Esophagus squamous epithelium (tissue), 5 donors: ENCODE data around the gene TIGAR. TPM values are rescaled to one million over a fixed set of nuclear protein-coding genes. Genes with fewer than 3 reads are reported as not detected.

Experiments used
- DNase-seq: peaks from one replicate; lab custom pipeline; 2025; lab: John Stamatoyannopoulos, UW
- H3K27ac ChIP-seq, 4 donors: fragments of 200-600 bp; sonication (generic); one replicate each; pipeline ENCODE4 v1.5.1; 2016 to 2019; ENCODE audit warnings: mild to moderate bottlenecking in 1 of 4
- H3K27me3 ChIP-seq, 4 donors: fragments of 200-600 bp; sonication (generic); 1 replicate in 3 of 4; 2 replicates in 1 of 4; pipeline versions ENCODE4 v1.5.1 to v1.6.0; 2017 to 2021; ENCODE audit warnings: antibody characterized with exemption in 1 of 4
- H3K36me3 ChIP-seq, 3 donors: fragments of 200-600 bp; sonication (generic); one replicate each; pipeline ENCODE4 v1.5.1; 2016 to 2019
- H3K4me1 ChIP-seq, 3 donors: fragments of 200-600 bp; sonication (generic); one replicate each; pipeline ENCODE4 v1.5.1; 2017 to 2019
- H3K4me3 ChIP-seq, 4 donors: fragments of 200-600 bp; sonication (generic); 1 replicate in 3 of 4; 2 replicates in 1 of 4; pipeline ENCODE4 v1.5.1; 2016 to 2019; ENCODE audit warnings: mild to moderate bottlenecking in 2 of 4, moderate library complexity in 1 of 4
- H3K9me3 ChIP-seq, 3 donors: fragments of 200-600 bp; sonication (generic); one replicate each; pipeline ENCODE4 v1.5.1; 2016 to 2019
- POLR2A ChIP-seq, 4 donors: fragments of 450-650 bp; IDR thresholded peaks; one replicate each; pipeline ENCODE4 v1.6.1; 2017; ENCODE audit warnings: antibody characterized with exemption in 4 of 4, mild to moderate bottlenecking in 4 of 4, moderate library complexity in 3 of 4
- WGBS, 2 donors: methylation state at CpG; one replicate each; pipeline ENCODE4 v1.1.5; 2018; 5-methylcytosine and 5-hydroxymethylcytosine counted together
- intact Hi-C: fragments of 100-400 bp; cut with DNase I; formaldehyde crosslinking; loops from one replicate; pipeline ENCODE4 v1.15.0; 2022
- total RNA-seq, 4 donors: library from RNA; depleted of rRNA; stranded (reverse); fragments of >200 nt; gene quantifications; one replicate each; pipeline ENCODE4 v1.1.0, GENCODE V29; 2016
- TF ChIP-seq, protein P1 (sequence below), 6 experiments: fragments of 450-650 bp in 4 of 6; fragments of 200-600 bp in 2 of 6; sonication (generic) in 2 of 6; IDR thresholded peaks; one replicate each; pipeline ENCODE4 v1.5.1; 2016 to 2019; ENCODE audit warnings: antibody characterized with exemption in 6 of 6, mild to moderate bottlenecking in 4 of 6, moderate library complexity in 4 of 6
- donor health status: DM: yes; HTN: yes; CAD: no.

TIGAR gene
- total RNA-seq, 4 donors from 2014 or later: 5.1 to 8.1 (median 5.9) TPM

DNA sequence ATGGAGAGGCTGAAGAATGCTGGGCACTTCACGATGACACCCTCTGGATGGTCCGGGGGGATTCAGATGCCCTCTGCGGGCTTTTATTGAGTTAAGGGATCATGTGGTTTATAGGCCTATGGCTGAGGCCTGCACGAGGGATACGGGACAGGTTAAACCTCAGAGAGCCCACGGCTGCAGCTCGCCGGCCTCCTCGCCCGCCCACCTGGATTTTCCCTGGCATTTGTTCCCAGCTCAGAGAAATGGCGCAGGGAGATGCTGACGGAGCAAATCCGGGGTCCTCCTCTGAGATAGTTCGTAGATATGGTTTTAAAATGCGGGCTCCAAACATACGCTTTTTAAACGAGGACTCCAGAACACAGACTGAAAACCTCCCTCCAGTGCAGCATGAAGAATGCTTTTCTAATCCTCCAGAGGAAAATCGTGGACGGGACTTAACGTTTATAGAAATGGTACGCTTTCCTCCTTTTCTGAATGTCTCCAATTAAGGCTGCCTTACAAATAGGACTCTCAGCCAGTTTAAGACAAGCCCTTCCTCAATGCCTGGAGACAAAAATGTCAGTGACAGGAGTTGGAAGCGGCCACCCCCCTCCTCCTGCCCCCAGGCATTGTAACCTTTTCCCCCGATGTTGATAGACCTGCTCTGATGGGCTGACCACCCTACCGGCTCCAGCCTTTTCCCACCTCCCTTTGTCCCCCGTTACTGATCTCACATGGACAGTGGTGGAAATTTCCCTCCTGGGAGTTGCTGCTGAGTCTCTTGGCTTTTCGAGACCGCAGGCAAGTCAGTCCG, 30.8 kb upstream of the TIGAR start:
- intact Hi-C loops: no loop called here
- no peak for DNase-seq
- Histone ChIP-seq H3K27ac (peak overlapping the region; percentile 54 to 80 (median 75)), H3K9me3 (no peaks in the 10 kb centered on the region), H3K36me3 (peaks cover 0 to 64% (median 16%) of the 10 kb centered on the region in 3 donors), H3K27me3 (no peaks in the 10 kb centered on the region), H3K4me1 (peaks cover 5 to 79% (median 34%) of the 10 kb centered on the region in 3 donors), H3K4me3 (no peak overlapping the region)
- TF ChIP-seq POLR2A (IDR thresholded peaks at IDR 0.05): no peak
- WGBS, 2 donors: 78 to 83% methylated on average over 25 to 27 of the region's 28 CpGs

DNA sequence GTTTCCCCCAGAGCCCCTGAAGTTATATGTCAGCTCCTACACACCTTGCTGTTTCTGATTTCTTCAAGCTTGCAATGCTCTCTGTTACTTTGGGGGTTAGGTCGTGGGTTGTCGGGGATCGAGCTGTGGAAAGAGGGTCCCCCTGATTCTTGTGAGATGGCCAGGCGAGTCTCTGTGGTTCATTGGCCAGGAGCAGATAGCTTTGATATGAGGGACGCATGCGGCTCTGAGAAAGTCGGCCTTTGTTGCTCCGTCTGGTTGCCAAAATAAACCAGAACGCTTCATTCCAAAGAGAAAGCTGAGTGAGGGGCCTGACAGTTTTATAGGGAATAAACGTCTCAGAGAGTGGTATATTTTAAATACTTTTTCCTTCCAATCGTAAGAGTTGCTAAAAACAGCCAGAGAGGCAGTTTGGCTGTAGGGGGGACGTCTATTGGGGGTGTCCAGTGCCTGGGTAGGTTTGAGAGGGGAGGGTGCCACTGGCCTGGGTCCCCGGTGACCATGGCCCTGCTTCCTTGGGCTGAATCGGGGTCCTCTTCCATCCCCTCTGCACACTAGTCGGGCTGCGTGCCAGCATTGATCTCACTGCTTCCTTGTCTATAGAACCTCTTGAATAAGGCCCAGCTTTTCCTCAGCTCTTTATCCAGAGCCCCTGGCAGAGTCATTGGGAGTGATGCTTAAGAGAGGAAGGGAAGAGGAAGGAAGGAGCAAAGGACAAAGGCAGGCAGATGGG, 28.5 kb upstream of the TIGAR start:
- Histone ChIP-seq H3K36me3 (peaks cover 0 to 61% (median 16%) of the 10 kb centered on the region in 3 donors), H3K9me3 (no peaks in the 10 kb centered on the region), H3K27ac (peak overlapping the region; percentile 24 to 61 (median 48)), H3K27me3 (no peaks in the 10 kb centered on the region), H3K4me1 (peaks cover 2 to 64% (median 23%) of the 10 kb centered on the region in 3 donors), H3K4me3 (no peak overlapping the region)
- TF ChIP-seq, protein P1, sequence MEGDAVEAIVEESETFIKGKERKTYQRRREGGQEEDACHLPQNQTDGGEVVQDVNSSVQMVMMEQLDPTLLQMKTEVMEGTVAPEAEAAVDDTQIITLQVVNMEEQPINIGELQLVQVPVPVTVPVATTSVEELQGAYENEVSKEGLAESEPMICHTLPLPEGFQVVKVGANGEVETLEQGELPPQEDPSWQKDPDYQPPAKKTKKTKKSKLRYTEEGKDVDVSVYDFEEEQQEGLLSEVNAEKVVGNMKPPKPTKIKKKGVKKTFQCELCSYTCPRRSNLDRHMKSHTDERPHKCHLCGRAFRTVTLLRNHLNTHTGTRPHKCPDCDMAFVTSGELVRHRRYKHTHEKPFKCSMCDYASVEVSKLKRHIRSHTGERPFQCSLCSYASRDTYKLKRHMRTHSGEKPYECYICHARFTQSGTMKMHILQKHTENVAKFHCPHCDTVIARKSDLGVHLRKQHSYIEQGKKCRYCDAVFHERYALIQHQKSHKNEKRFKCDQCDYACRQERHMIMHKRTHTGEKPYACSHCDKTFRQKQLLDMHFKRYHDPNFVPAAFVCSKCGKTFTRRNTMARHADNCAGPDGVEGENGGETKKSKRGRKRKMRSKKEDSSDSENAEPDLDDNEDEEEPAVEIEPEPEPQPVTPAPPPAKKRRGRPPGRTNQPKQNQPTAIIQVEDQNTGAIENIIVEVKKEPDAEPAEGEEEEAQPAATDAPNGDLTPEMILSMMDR (IDR thresholded peaks at IDR 0.05): no peak
- TF ChIP-seq POLR2A (IDR thresholded peaks at IDR 0.05): no peak
- 49 to 92% methylated on average over 8 to 16 of the region's 16 CpGs for WGBS, 2 donors
- no peak for DNase-seq
- intact Hi-C loops: no loop called here

DNA sequence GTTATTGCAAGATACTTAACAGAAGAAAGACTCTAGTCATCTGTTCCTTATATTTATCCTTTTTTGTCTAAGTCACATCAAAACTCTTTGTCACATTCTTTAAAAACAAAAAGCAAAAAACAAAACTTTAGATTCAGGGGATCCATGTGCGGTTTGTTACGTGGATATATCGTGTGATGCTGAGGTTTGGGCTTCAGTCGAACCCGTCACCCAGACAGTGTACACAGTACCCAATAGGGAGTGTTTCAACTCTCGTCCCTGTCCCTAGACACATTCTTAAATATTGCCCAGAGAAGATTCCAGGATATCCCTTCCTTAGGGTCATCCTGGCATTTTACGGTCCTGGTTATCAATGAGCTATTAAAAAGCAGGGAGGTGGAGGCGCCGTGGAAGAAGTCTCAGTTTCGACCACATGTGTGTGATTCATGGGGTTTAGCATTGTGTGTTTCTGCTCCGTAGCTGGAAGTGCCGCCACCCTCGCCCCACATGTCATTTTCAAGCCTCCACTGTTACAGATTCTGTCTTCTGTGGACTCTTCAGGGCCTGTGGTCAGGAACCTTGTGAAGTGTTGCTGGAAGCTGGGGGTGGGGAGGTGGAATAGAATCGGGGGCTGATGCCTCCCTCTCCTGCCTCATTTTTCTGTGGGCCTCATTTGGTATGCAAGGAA, 27.6 kb upstream of the TIGAR start:
- no peak for DNase-seq
- peaks cover 0 to 55% (median 18%) of the 10 kb centered on the region in 3 donors for H3K4me1 ChIP-seq
- H3K27ac ChIP-seq: peak overlapping the region in 3 of 4 donors; percentile 39 to 61 (median 44)
- H3K4me3 ChIP-seq: no peak overlapping the region
- peaks cover 0 to 66% (median 16%) of the 10 kb centered on the region in 3 donors for H3K36me3 ChIP-seq
- TF ChIP-seq, protein P1 (IDR thresholded peaks at IDR 0.05): no peak
- TF ChIP-seq POLR2A (IDR thresholded peaks at IDR 0.05): no peak
- 71 to 73% methylated on average over 14 of the region's 14 CpGs for WGBS, 2 donors
- intact Hi-C loops: no loop called here
- H3K27me3 ChIP-seq: no peaks in the 10 kb centered on the region
- H3K9me3 ChIP-seq: no peaks in the 10 kb centered on the region

DNA sequence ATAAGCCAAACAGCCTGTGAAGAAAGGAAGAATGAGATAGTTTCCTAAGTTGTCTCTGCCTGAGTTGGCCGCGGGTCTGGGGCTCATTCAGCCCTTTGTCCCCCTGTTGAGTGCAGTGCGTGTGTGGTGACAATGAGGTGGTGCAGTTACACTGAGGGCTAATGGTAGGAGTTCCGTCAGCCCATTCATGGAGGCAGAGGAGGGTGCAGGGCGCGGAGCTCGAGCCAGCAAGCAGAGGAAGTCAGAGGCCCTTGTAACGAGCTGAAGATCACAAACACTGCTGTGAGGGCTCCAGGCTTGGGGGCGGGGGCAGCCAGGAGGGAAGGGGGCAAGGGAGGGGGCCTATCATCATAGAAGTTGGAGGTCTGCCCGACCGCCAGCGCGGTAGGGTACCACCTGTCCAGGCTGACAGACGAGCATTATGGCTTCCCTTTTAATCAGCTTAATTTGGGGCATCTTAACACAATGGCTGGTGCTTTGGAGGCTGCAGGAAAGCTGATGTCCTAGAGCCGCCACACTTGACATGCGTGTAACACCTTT, 27.0 kb upstream of the TIGAR start:
- Histone ChIP-seq H3K27ac (peak overlapping the region in 3 of 4 donors; percentile 39 to 61 (median 44)), H3K9me3 (no peaks in the 10 kb centered on the region), H3K4me3 (peak overlapping the region in 1 of 4 donors; percentile 8), H3K27me3 (no peaks in the 10 kb centered on the region), H3K4me1 (peaks cover 0 to 49% (median 18%) of the 10 kb centered on the region in 3 donors), H3K36me3 (peaks cover 0 to 66% (median 14%) of the 10 kb centered on the region in 3 donors)
- no peak for DNase-seq
- TF ChIP-seq, protein P1 (IDR thresholded peaks at IDR 0.05): no peak
- TF ChIP-seq POLR2A (IDR thresholded peaks at IDR 0.05): no peak
- intact Hi-C loops: no loop called here
- 73 to 75% methylated on average over 15 to 16 of the region's 16 CpGs for WGBS, 2 donors

DNA sequence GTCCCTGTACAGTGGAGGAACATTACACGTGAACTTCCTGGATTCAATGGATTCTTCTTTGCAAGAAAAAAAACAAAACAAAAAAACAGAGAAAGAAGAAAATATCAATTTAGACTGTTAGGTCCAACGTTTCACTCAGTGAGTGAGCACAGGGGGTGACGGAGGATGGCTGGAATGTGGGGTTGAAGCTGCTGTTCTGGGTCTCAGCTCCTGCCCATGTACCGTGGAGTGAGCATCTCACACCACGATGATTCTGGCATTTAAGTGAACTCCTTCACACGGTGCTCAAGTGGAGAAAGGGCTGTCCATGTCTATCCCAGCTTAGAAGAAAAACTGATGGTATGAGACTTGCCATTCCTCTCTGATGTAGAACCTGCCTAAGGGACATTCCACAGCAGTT, 24.3 kb upstream of the TIGAR start:
- intact Hi-C loops: no loop called here

More for the DNA sequence above, 24.3 kb upstream of the TIGAR start:
- no peak for DNase-seq
- Histone ChIP-seq H3K9me3 (no peaks in the 10 kb centered on the region), H3K27ac (peak overlapping the region in 1 of 4 donors; percentile 38), H3K4me3 (no peak overlapping the region), H3K36me3 (peaks cover 0 to 73% (median 4%) of the 10 kb centered on the region in 3 donors), H3K27me3 (no peaks in the 10 kb centered on the region), H3K4me1 (peaks cover 0 to 31% (median 15%) of the 10 kb centered on the region in 3 donors)
- TF ChIP-seq POLR2A (IDR thresholded peaks at IDR 0.05): no peak
- TF ChIP-seq, protein P1 (IDR thresholded peaks at IDR 0.05): no peak
- WGBS, 2 donors: 62 to 67% methylated on average over 6 of the region's 6 CpGs
